ENCODE measurements around the gene ZNF860.

The ZNF860 gene

DNA sequence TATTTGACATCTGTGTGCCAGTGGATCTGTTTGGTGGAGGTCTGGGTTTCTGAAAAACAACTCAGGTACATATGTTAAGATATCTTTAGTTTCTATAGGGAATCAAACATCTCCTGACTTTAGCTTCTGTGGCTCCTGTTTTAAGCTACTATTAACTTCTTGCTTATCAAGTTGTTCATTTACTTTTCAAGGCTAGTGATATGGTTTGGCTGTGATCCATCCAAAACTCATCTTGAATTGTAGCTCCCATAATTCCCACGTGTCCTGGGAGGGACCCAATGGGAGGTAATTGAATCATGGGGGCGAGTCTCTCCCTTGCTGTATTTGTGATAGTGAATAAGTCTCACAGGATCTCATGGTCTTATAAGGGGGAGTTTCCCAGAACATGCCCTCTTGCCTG is 41.4 kb downstream of the ZNF860 start:
- no peak for DNase-seq (ENCODE audit: extremely low read depth, low read depth)
- TF ChIP-seq, protein P1, sequence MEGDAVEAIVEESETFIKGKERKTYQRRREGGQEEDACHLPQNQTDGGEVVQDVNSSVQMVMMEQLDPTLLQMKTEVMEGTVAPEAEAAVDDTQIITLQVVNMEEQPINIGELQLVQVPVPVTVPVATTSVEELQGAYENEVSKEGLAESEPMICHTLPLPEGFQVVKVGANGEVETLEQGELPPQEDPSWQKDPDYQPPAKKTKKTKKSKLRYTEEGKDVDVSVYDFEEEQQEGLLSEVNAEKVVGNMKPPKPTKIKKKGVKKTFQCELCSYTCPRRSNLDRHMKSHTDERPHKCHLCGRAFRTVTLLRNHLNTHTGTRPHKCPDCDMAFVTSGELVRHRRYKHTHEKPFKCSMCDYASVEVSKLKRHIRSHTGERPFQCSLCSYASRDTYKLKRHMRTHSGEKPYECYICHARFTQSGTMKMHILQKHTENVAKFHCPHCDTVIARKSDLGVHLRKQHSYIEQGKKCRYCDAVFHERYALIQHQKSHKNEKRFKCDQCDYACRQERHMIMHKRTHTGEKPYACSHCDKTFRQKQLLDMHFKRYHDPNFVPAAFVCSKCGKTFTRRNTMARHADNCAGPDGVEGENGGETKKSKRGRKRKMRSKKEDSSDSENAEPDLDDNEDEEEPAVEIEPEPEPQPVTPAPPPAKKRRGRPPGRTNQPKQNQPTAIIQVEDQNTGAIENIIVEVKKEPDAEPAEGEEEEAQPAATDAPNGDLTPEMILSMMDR (IDR thresholded peaks at IDR 0.05; ENCODE audit: low read depth, low read length), result no peak

DNA sequence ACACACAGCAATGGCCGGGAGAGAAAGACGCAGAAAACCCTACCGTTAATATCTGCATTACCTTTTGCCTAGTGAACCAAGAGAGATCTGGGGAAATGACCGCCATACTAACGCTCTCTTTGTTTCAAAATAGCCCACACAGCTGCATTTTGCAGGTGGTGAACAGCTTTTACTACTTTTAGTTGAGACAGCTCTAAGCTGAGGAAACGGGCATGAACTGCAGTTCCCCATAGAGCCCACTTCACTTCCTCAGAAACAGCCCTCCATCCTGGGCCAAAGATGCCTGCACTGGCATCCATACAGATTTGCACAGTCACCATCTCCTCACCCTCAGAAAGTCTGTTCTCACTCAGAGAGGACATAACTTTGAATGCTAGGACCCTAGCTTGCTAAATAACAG is 45.0 kb downstream of the ZNF860 start:
- no peak for DNase-seq (ENCODE audit: extremely low read depth, low read depth)
- TF ChIP-seq, protein P1 (IDR thresholded peaks at IDR 0.05; ENCODE audit: low read depth, low read length), result no peak

DNA sequence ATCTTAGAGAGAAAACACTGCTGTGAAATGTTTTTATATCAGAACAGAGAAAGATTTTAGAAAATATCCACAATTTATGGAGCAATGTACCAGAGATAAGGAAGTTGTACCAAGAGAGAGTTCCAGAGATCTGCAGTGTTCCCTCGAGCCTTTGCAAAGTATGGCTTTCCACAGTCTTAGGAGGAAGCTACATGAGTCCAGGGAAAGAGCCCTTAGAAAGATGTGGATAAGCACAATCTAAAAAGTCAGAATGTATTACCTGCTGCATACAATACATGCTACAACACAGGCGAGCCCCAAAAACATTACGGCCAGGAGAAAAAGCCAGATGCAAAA is 56.4 kb downstream of the ZNF860 start:
- TF ChIP-seq, protein P1 (IDR thresholded peaks at IDR 0.05; ENCODE audit: low read depth, low read length), result no peak

GRCh38 chr3:32041316-32041715 is 59.8 kb downstream of the ZNF860 start:
- DNase-seq (ENCODE audit: extremely low read depth, low read depth), result no peak
- TF ChIP-seq, protein P1 (IDR thresholded peaks at IDR 0.05; ENCODE audit: low read depth, low read length), result no peak

More for the DNA sequence above, 56.4 kb downstream of the ZNF860 start:
- no peak for DNase-seq (ENCODE audit: extremely low read depth, low read depth)
